ENCODE results near the gene NEDD9. TPM values are rescaled to one million over a fixed set of nuclear protein-coding genes. Genes with fewer than 3 reads are reported as not detected.

NEDD9 gene
- total and polyA plus RNA-seq, 2 donors (not counting 1 experiment from before 2014, with no cell fraction given): 33.7 to 35.2 TPM

GRCh38 chr6:11241154-11241792, 8.8 kb upstream of the NEDD9 start:
- no peak overlapping the region for H2AFZ ChIP-seq (ENCODE audit: low read length)
- no peak for DNase-seq (ENCODE audit: low read depth in 2 of 2)
- no peaks in the 10 kb centered on the region for H3K79me2 ChIP-seq (ENCODE audit: control insufficient read depth, insufficient read depth, low read length)
- peaks cover 5% of the 10 kb centered on the region for H3K4me1 ChIP-seq (ENCODE audit: control insufficient read depth, extremely low read depth, insufficient read depth, low read length)
- no peaks in the 10 kb centered on the region for H3K27me3 ChIP-seq (ENCODE audit: control insufficient read depth, insufficient read depth, low read length)
- no peaks in the 10 kb centered on the region for H3K9me3 ChIP-seq (ENCODE audit: control insufficient read depth, insufficient read depth, low read depth, low read length)
- H3K36me3 ChIP-seq (ENCODE audit: control insufficient read depth, insufficient read depth, low read length): no peaks in the 10 kb centered on the region
- no peaks in the 10 kb centered on the region for H4K20me1 ChIP-seq (ENCODE audit: control insufficient read depth, extremely low read depth, insufficient read depth, low read length)
- TF ChIP-seq CTCF (conservative IDR thresholded peaks at IDR 0.05 in 1 of 2, IDR thresholded peaks at IDR 0.05 in 1 of 2; ENCODE audit: low read depth in 1 of 2, low read length in 2 of 2) (no peak), EZH2 (IDR thresholded peaks at IDR 0.05; ENCODE audit: low read length, missing control alignments) (no peak)
- H3K9ac ChIP-seq (ENCODE audit: insufficient read depth, low read length): no peak overlapping the region
- H3K4me3 ChIP-seq (replicated peaks in 1 of 4; ENCODE audit: control extremely low read depth in 1 of 4, insufficient read depth in 1 of 4, low read depth in 3 of 4, low read length in 4 of 4): no peak overlapping the region
- no peak overlapping the region for H3K4me2 ChIP-seq (ENCODE audit: extremely low read depth, insufficient read depth, low read length)
- H3K27ac ChIP-seq (ENCODE audit: insufficient read depth, low read length): no peak overlapping the region

- Histone ChIP-seq H4K20me1 (ENCODE audit: control insufficient read depth, extremely low read depth, insufficient read depth, low read length) (no peaks in the 10 kb centered on the region), H3K4me3 (replicated peaks in 1 of 4; ENCODE audit: control extremely low read depth in 1 of 4, insufficient read depth in 1 of 4, low read depth in 3 of 4, low read length in 4 of 4) (no peak overlapping the region), H3K36me3 (ENCODE audit: control insufficient read depth, insufficient read depth, low read length) (no peaks in the 10 kb centered on the region), H3K27ac (ENCODE audit: insufficient read depth, low read length) (no peak overlapping the region), H3K9ac (ENCODE audit: insufficient read depth, low read length) (no peak overlapping the region), H3K9me3 (ENCODE audit: control insufficient read depth, insufficient read depth, low read depth, low read length) (no peaks in the 10 kb centered on the region), H3K4me1 (ENCODE audit: control insufficient read depth, extremely low read depth, insufficient read depth, low read length) (peaks cover 5% of the 10 kb centered on the region), H3K4me2 (ENCODE audit: extremely low read depth, insufficient read depth, low read length) (no peak overlapping the region), H3K79me2 (ENCODE audit: control insufficient read depth, insufficient read depth, low read length) (no peaks in the 10 kb centered on the region), H2AFZ (ENCODE audit: low read length) (no peak overlapping the region), H3K27me3 (ENCODE audit: control insufficient read depth, insufficient read depth, low read length) (no peaks in the 10 kb centered on the region)
- DNase-seq (ENCODE audit: low read depth in 2 of 2): no peak
- TF ChIP-seq CTCF (conservative IDR thresholded peaks at IDR 0.05 in 1 of 2, IDR thresholded peaks at IDR 0.05 in 1 of 2; ENCODE audit: low read depth in 1 of 2, low read length in 2 of 2) (no peak), EZH2 (IDR thresholded peaks at IDR 0.05; ENCODE audit: low read length, missing control alignments) (no peak)
These were observed 5.5 kb upstream of the NEDD9 start for GRCh38 chr6:11237956-11238355.

GRCh38 chr6:11237428-11237827, 5.0 kb upstream of the NEDD9 start:
- H2AFZ ChIP-seq (ENCODE audit: low read length): no peak overlapping the region
- no peak overlapping the region for H3K4me2 ChIP-seq (ENCODE audit: extremely low read depth, insufficient read depth, low read length)
- peaks cover 5% of the 10 kb centered on the region for H3K4me1 ChIP-seq (ENCODE audit: control insufficient read depth, extremely low read depth, insufficient read depth, low read length)
- no peak overlapping the region for H3K4me3 ChIP-seq (replicated peaks in 1 of 4; ENCODE audit: control extremely low read depth in 1 of 4, insufficient read depth in 1 of 4, low read depth in 3 of 4, low read length in 4 of 4)
- H3K79me2 ChIP-seq (ENCODE audit: control insufficient read depth, insufficient read depth, low read length): no peaks in the 10 kb centered on the region
- TF ChIP-seq EZH2 (IDR thresholded peaks at IDR 0.05; ENCODE audit: low read length, missing control alignments) (no peak), CTCF (conservative IDR thresholded peaks at IDR 0.05 in 1 of 2, IDR thresholded peaks at IDR 0.05 in 1 of 2; ENCODE audit: low read depth in 1 of 2, low read length in 2 of 2) (no peak)
- H4K20me1 ChIP-seq (ENCODE audit: control insufficient read depth, extremely low read depth, insufficient read depth, low read length): no peaks in the 10 kb centered on the region
- H3K36me3 ChIP-seq (ENCODE audit: control insufficient read depth, insufficient read depth, low read length): no peaks in the 10 kb centered on the region
- no peaks in the 10 kb centered on the region for H3K9me3 ChIP-seq (ENCODE audit: control insufficient read depth, insufficient read depth, low read depth, low read length)
- no peaks in the 10 kb centered on the region for H3K27me3 ChIP-seq (ENCODE audit: control insufficient read depth, insufficient read depth, low read length)
- DNase-seq (ENCODE audit: low read depth in 2 of 2): no peak
- H3K27ac ChIP-seq (ENCODE audit: insufficient read depth, low read length): no peak overlapping the region
- H3K9ac ChIP-seq (ENCODE audit: insufficient read depth, low read length): no peak overlapping the region

Data from fibroblast of lung (primary cell).